Fibroblast of the aortic adventitia (primary cell): ENCODE measurements around the gene ZBP1. TPM values are rescaled to one million over a fixed set of nuclear protein-coding genes. Genes with fewer than 3 reads are reported as not detected.

Source experiments
- DNase-seq: peaks from one replicate; pipeline ENCODE4 v3.0.0-alpha.2; 2010; ENCODE audit warnings: low read depth
- H3K4me3 ChIP-seq: 2 replicates; pipeline ENCODE4 v1.5.1; 2011; ENCODE audit warnings: low read depth, mild to moderate bottlenecking, control low read depth, low read length, moderate library complexity
- total RNA-seq: library from RNA; depleted of rRNA; stranded (reverse); fragments of >200 nt; gene quantifications from 2 replicates; pipeline ENCODE4 v1.2.3, GENCODE V29; 2012; ENCODE audit warnings: low replicate concordance
- TF ChIP-seq, protein P1 (sequence below): IDR thresholded peaks from 2 replicates; pipeline ENCODE4 v1.5.1; 2011; ENCODE audit warnings: mild to moderate bottlenecking, low read length, control low read depth, inconsistent platforms; ENCODE audit not compliant: insufficient read depth

The ZBP1 gene
- total RNA-seq, 1 donor, result not detected

DNA sequence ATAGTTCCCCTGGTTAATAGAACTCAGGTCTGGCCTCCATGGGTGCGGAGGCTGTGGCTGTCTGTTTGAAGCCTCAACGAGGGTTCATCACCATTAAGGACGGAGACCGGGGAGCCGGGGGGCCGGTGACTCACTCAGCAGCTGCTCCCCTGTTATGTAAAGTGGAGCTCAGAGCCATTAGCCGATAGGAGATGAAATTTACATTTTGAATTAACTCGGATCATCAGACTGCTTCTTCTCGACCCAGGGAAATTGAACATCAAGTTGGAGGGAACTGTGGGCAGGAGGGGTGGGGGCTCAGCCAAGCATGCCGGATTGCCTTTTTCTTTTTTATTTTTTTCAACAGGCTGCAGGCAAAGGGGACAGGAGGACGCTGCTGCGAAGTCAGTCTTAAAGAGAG lies 47.0 kb downstream of the ZBP1 start:
- no peak for DNase-seq
- TF ChIP-seq, protein P1, sequence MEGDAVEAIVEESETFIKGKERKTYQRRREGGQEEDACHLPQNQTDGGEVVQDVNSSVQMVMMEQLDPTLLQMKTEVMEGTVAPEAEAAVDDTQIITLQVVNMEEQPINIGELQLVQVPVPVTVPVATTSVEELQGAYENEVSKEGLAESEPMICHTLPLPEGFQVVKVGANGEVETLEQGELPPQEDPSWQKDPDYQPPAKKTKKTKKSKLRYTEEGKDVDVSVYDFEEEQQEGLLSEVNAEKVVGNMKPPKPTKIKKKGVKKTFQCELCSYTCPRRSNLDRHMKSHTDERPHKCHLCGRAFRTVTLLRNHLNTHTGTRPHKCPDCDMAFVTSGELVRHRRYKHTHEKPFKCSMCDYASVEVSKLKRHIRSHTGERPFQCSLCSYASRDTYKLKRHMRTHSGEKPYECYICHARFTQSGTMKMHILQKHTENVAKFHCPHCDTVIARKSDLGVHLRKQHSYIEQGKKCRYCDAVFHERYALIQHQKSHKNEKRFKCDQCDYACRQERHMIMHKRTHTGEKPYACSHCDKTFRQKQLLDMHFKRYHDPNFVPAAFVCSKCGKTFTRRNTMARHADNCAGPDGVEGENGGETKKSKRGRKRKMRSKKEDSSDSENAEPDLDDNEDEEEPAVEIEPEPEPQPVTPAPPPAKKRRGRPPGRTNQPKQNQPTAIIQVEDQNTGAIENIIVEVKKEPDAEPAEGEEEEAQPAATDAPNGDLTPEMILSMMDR, result no peak

DNA sequence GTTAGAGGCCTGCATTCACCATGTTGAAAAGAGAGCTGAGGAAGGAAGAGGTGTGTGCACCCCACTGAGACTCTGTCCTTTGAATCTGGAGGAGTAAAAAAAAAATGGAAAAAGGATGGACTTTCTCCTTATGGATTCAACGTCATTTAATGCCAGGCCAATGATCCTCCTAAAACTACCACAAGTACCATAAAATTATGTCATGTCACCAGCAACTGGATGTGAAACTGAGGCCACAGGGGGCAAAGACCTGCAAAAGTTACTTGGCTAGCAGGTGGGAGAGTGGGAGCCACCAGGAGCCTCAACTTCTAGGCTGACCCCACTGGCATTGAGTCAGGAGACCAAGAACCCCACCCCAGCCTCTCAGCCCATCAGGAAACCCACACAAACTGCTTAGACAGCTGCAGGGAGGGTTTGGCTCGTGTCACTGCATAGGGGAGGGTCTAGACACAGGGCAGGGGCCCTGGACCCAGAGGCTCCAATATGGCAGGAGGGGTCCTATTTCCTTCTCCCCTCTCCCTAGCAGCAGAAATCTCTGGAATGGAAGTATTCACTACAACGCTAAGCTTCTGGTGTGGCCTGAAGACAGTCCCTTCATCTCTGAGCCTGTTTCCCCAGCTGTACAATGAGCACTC lies 48.3 kb downstream of the ZBP1 start:
- no peak overlapping the region for H3K4me3 ChIP-seq
- DNase-seq, result no peak
- TF ChIP-seq, protein P1, result no peak

More for the DNA sequence above, 47.0 kb downstream of the ZBP1 start:
- H3K4me3 ChIP-seq, result no peak overlapping the region

DNA sequence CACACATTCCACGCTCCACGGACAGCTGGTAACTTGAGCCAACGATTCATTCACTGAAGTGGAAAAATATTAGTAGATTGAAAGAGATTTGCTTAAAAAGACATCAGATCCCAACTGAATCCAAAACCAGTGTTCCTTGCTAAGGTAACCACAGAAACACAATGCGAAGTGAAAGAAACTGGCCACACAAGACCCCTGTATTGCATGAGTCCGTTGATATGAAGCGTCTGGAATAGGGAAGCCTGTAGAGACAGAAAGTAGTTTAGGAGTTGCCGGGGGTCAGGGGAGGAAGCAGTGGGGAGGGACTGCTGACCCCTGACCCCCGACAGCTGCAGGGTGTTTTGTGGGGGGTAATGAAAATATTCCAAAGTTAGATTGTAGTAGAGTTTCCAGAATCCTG lies 49.3 kb downstream of the ZBP1 start:
- TF ChIP-seq, protein P1, result no peak
- no peak for DNase-seq
- H3K4me3 ChIP-seq, result no peak overlapping the region

DNA sequence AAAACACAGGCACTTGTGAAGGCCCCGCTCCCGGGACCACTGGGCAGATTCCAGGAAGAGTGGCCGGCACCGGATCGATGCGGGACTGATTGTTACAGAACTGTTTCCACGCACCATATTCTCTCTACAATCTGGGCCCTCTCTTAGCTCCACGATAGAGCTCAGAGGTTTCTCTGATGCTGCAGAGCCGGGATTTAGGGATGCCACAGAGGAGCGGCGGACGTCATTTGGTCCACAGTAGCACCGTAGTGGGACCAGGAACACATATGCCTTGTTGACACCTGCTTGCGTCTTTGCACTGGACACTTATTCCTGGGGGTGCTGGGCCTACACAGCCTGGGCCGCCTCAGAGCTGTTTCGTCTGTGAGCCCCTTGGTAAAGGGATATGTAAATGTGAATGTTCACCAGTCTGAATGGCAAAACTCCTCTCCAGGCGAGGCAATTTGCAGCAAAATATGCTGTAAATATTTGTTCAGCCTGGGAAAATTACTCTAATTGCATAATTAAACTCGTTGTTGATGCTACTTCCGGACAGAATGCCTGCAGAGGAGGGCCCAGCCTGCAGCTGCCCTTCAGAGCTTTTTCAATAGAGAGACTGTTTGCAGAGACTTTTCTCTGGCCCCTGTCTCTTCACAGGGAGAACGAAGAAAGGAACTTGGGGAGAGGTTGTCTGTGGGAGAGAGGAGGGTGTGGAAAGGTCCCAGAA lies 49.9 kb downstream of the ZBP1 start:
- no peak overlapping the region for H3K4me3 ChIP-seq
- TF ChIP-seq, protein P1, result no peak
- DNase-seq, result no peak

DNA sequence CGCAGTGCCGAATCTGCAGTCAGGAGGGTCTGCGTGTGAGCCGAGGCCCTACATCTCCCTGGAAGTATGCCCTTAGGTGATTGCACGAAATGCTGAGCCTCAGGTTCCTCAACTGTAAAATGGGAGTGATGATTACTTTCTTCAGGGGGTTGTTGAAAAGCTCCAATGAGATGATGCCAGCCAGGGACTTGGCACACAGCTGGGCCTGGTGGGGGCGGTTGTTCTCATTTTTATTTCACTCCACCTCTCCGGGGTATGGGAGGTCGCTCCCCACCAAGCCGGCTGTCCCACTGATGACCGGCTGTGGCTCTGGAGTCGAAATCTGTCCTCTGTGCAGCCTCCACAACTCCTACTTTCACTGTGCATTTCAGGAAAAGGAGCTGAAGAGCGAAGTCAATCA lies 51.3 kb downstream of the ZBP1 start:
- H3K4me3 ChIP-seq, result no peak overlapping the region
- no peak for DNase-seq

DNA sequence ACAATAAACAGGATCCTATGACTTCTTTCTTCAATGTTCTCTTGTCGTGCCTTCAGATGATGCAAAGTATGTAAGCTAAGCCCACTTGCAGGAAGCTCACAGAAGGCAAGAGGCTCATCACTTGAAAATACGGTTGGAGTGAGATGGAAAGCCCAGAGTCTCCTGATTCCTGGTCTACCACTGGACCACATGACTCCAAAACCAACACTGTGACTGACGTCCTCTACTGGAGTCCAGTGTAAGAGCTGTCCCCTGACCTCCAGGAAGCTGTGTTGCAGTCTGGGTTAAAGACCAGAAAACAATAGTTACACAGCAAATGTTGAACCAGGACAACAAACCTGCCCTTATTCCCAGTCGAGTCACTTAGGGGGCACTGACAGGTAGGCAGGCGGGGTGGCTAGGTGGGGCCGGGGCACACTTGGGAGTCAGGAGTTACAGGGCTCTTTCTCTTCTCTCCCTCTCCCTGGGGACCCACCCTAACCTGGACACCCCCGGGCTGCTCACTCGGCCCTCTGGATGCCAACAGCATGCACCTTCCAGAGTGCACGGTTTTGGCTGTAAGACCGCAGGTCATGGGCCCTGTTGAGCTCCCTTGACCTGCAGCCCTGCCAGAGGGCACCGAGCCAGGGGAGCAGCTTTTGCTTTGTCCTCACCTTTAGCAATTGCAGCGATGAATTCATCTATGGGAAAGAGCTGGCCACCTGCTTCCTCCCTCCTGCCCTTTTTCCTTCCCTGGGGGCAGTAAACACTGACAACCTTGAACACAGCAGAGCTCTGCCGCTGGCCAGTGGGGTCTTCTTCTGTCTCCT lies 51.9 kb downstream of the ZBP1 start:
- TF ChIP-seq, protein P1, result no peak
- DNase-seq, result no peak
- no peak overlapping the region for H3K4me3 ChIP-seq

More for the DNA sequence above, 51.3 kb downstream of the ZBP1 start:
- TF ChIP-seq, protein P1, result no peak
